HCT116 (cell line): ENCODE measurements around the gene NTSR1. TPM values are rescaled to one million over a fixed set of nuclear protein-coding genes. Genes with fewer than 3 reads are reported as not detected.

Experiments used
- ATAC-seq: fragments of 200-7000 bp; cut with Tn5 transposase; 2 replicates; pipeline ENCODE4 v1.9.1; 2020; ENCODE audit warnings: mild to moderate bottlenecking, moderate library complexity
- BruUV-seq: library from RNA; stranded (reverse); fragments of 400-500 nt; replicated peaks from 2 replicates; lab custom pipeline; 2021; lab: Mats Ljungman, UMichigan
- CTCF ChIA-PET: fragments of 300-600 bp; sonication (Branson Sonifier 250); formaldehyde crosslinking; loops from one replicate; lab custom pipeline; 2021; ENCODE audit warnings: antibody characterized with exemption; lab: Charles Lee
- POLR2A ChIA-PET: fragments of 300-600, 350-600 bp; sonication (Branson Sonifier 250); formaldehyde crosslinking; loops from one replicate; lab custom pipeline; 2021; ENCODE audit warnings: antibody characterized with exemption; lab: Charles Lee
- RAD21 ChIA-PET, 2 experiments: fragments of 300-600 bp; sonication (Branson Sonifier 250); formaldehyde crosslinking; loops; one replicate each; lab custom pipeline; 2023; ENCODE audit warnings: low total read pairs in 2 of 2; ENCODE audit not compliant: uncharacterized antibody in 2 of 2, unreplicated experiment in 2 of 2, low non-redundant PET in 1 of 2; lab: Charles Lee
- DNase-seq: peaks from one replicate; pipeline ENCODE4 v3.0.0-alpha.2; 2010; ENCODE audit warnings: low read depth, low spot score
- H2AFZ ChIP-seq: fragments of 200-600 bp; shearing (Covaris generic), sonication (generic); 2 replicates; pipeline ENCODE4 v1.6.1; 2017; ENCODE audit warnings: low read depth, mixed run types, mixed read lengths, antibody characterized with exemption, low read length; ENCODE audit not compliant: poor library complexity, severe bottlenecking
- H3K27ac ChIP-seq: 2 replicates; pipeline ENCODE4 v1.5.1; 2012; ENCODE audit warnings: low read depth, low read length
- H3K27me3 ChIP-seq: fragments of 200-600 bp; sonication (generic); 2 replicates; pipeline ENCODE4 v1.6.1; 2016; ENCODE audit warnings: mixed run types, low read length, mixed read lengths; ENCODE audit not compliant: insufficient read depth
- H3K36me3 ChIP-seq, 2 experiments: fragments of 200-500 bp in 1 of 2; fragments of 200-600 bp in 1 of 2; sonication (Bioruptor generic) in 1 of 2; sonication (generic) in 1 of 2; 2 replicates each; pipeline versions ENCODE4 v1.5.1 to v1.6.1; 2014 to 2016; ENCODE audit warnings: low read length in 2 of 2, inconsistent platforms in 1 of 2, mixed read lengths in 1 of 2, mixed run types in 1 of 2; ENCODE audit not compliant: insufficient read depth in 2 of 2, control insufficient read depth in 1 of 2
- H3K4me1 ChIP-seq, 2 experiments: fragments of 200-600 bp in 1 of 2; sonication (generic) in 1 of 2; 2 replicates each; pipeline versions ENCODE4 v1.5.1 to v1.6.1; 2012 to 2017; ENCODE audit warnings: low read length in 2 of 2, inconsistent platforms in 1 of 2, mild to moderate bottlenecking in 1 of 2, mixed read lengths in 1 of 2, mixed run types in 1 of 2, moderate library complexity in 1 of 2; ENCODE audit not compliant: insufficient read depth in 2 of 2, control insufficient read depth in 1 of 2
- H3K4me2 ChIP-seq: fragments of 200-600 bp; sonication (generic); 2 replicates; pipeline ENCODE4 v1.6.1; 2017; ENCODE audit warnings: mixed run types, low read length, mixed read lengths
- H3K4me3 ChIP-seq, 2 experiments: fragments of 200-600 bp in 1 of 2; sonication (generic) in 1 of 2; replicated peaks in 1 of 2; 2 replicates each; pipeline ENCODE4 v1.5.1; 2011 to 2016; ENCODE audit warnings: low read length in 2 of 2, control low read depth in 1 of 2, low read depth in 1 of 2, mild to moderate bottlenecking in 1 of 2, mixed read lengths in 1 of 2, mixed run types in 1 of 2
- H3K79me2 ChIP-seq: fragments of 200-600 bp; sonication (generic); 2 replicates; pipeline ENCODE4 v1.6.1; 2017; ENCODE audit warnings: mild to moderate bottlenecking, mixed run types, low read length, moderate library complexity, mixed read lengths; ENCODE audit not compliant: insufficient read depth
- H3K9ac ChIP-seq: fragments of 200-600 bp; sonication (generic); 2 replicates; pipeline ENCODE4 v1.6.1; 2016; ENCODE audit warnings: low read length, mixed read lengths
- H3K9me2 ChIP-seq: fragments of 200-600 bp; sonication (generic), shearing (Covaris generic); 2 replicates; pipeline ENCODE4 v1.6.1; 2017; ENCODE audit warnings: mixed run types, mild to moderate bottlenecking, moderate library complexity; ENCODE audit not compliant: insufficient read depth
- H3K9me3 ChIP-seq, 2 experiments: fragments of 200-500 bp in 1 of 2; fragments of 200-600 bp in 1 of 2; sonication (Bioruptor generic) in 1 of 2; sonication (generic) in 1 of 2; 2 replicates each; pipeline ENCODE4 v1.6.1; 2014 to 2017; ENCODE audit warnings: low read length in 2 of 2, mixed read lengths in 2 of 2, inconsistent platforms in 1 of 2, low read depth in 1 of 2, mild to moderate bottlenecking in 1 of 2, mixed run types in 1 of 2, moderate library complexity in 1 of 2; ENCODE audit not compliant: control insufficient read depth in 1 of 2, insufficient read depth in 1 of 2
- H4K20me1 ChIP-seq: fragments of 200-600 bp; sonication (generic), shearing (Covaris generic); 2 replicates; pipeline ENCODE4 v1.6.1; 2017; ENCODE audit warnings: mixed run types, mild to moderate bottlenecking, moderate library complexity; ENCODE audit not compliant: insufficient read depth
- ATF3 ChIP-seq: IDR thresholded peaks from 2 replicates; pipeline ENCODE4 v1.6.1; 2012
- CBX3 ChIP-seq: IDR thresholded peaks from 2 replicates; pipeline ENCODE4 v1.6.1; 2012; ENCODE audit warnings: low read depth
- CEBPB ChIP-seq: IDR thresholded peaks from 2 replicates; pipeline ENCODE4 v1.6.1; 2012; ENCODE audit warnings: low read depth
- CTCF ChIP-seq, 3 experiments: fragments of 200-600 bp in 1 of 3; sonication (generic) in 1 of 3; IDR thresholded peaks in 2 of 3; conservative IDR thresholded peaks in 1 of 3; 2 replicates each; pipeline ENCODE4 v1.5.1; 2012 to 2017; ENCODE audit warnings: low read depth in 2 of 3, low read length in 2 of 3, antibody characterized with exemption in 1 of 3, borderline replicate concordance in 1 of 3, control low read depth in 1 of 3, mild to moderate bottlenecking in 1 of 3, mixed read lengths in 1 of 3, mixed run types in 1 of 3, moderate library complexity in 1 of 3; ENCODE audit not compliant: insufficient read depth in 1 of 3
- ELF1 ChIP-seq: IDR thresholded peaks from 2 replicates; pipeline ENCODE4 v1.6.1; 2012; ENCODE audit warnings: low read depth, borderline replicate concordance
- EZH2 ChIP-seq: fragments of 200-600 bp; sonication (generic); IDR thresholded peaks from 2 replicates; pipeline ENCODE4 v1.6.1; 2017; ENCODE audit warnings: antibody characterized with exemption, mixed run types
- JUND ChIP-seq: IDR thresholded peaks from 2 replicates; pipeline ENCODE4 v1.6.1; 2012
- MAX ChIP-seq: IDR thresholded peaks from 2 replicates; pipeline ENCODE4 v1.6.1; 2012
- POLR2A ChIP-seq: IDR thresholded peaks from 2 replicates; pipeline ENCODE4 v1.7.0; 2011; ENCODE audit warnings: borderline replicate concordance; ENCODE audit not compliant: insufficient read depth, insufficient read length; ENCODE audit errors: extremely low read depth
- POLR2AphosphoS5 ChIP-seq: IDR thresholded peaks from 2 replicates; pipeline ENCODE4 v1.6.1; 2011; ENCODE audit warnings: mild to moderate bottlenecking, low read depth, low read length, moderate library complexity
- SIN3A ChIP-seq: IDR thresholded peaks from 2 replicates; pipeline ENCODE4 v1.6.1; 2012; ENCODE audit warnings: low read depth
- SP1 ChIP-seq: IDR thresholded peaks from 2 replicates; pipeline ENCODE4 v1.6.1; 2012; ENCODE audit warnings: low read depth
- TCF7L2 ChIP-seq: IDR thresholded peaks from 2 replicates; pipeline ENCODE4 v1.7.0; 2011; ENCODE audit warnings: borderline replicate concordance, inconsistent platforms; ENCODE audit not compliant: insufficient read depth, insufficient read length; ENCODE audit errors: extremely low read depth
- ZBTB33 ChIP-seq: IDR thresholded peaks from 2 replicates; pipeline ENCODE4 v1.6.1; 2011; ENCODE audit warnings: mild to moderate bottlenecking, low read length, moderate library complexity; ENCODE audit not compliant: insufficient replicate concordance; ENCODE audit errors: extremely low read depth
- ZFX ChIP-seq: fragments of 450-650 bp; IDR thresholded peaks from 2 replicates; pipeline ENCODE4 v1.6.1; 2017
- ZNF274 ChIP-seq: fragments of 200-500 bp; sonication (Bioruptor generic); IDR thresholded peaks from 2 replicates; pipeline ENCODE4 v1.6.1; 2014; ENCODE audit warnings: mild to moderate bottlenecking, low read depth, low read length, inconsistent platforms
- intact Hi-C: fragments of 100-400 bp; cut with micrococcal nuclease; formaldehyde crosslinking; loops from 2 replicates; pipeline ENCODE4 v1.10.0; 2022
- total RNA-seq: library from RNA; stranded (reverse); gene quantifications from one replicate; pipeline ENCODE4 v1.2.1, GENCODE V29; 2021; ENCODE audit not compliant: unreplicated experiment

Gene NTSR1
- total RNA-seq, 1 experiment from 2014 or later, result 187 TPM

- TF ChIP-seq SP1 (no peak), POLR2AphosphoS5 (no peak), ELF1 (no peak)
- no peaks in the 10 kb centered on the region for H3K36me3 ChIP-seq
- no peak overlapping the region for H3K4me3 ChIP-seq
- ATAC-seq, result no peak
- H3K9me2 ChIP-seq, result no peaks in the 10 kb centered on the region
- H3K9ac ChIP-seq, result no peak overlapping the region
- H3K27ac ChIP-seq, result no peak overlapping the region
- ChIA-PET RAD21 (no interaction called here), POLR2A (no interaction called here), CTCF (no interaction called here)
- H3K4me2 ChIP-seq, result no peak overlapping the region
- no TSS peak for BruUV-seq
- no peaks in the 10 kb centered on the region for H3K9me3 ChIP-seq
- H3K27me3 ChIP-seq, result no peaks in the 10 kb centered on the region
- no peaks in the 10 kb centered on the region for H4K20me1 ChIP-seq
- DNase-seq, result no peak
- H3K4me1 ChIP-seq, result peaks cover 0 to 17% of the 10 kb centered on the region in 2 experiments; a peak in 2 of 4 replicates
- intact Hi-C loops, result no loop called here
- H3K79me2 ChIP-seq, result no peaks in the 10 kb centered on the region
- H2AFZ ChIP-seq, result no peak overlapping the region
These were observed 12.1 kb upstream of the NTSR1 start for GRCh38 chr20:62696434-62696957.

GRCh38 chr20:62696989-62697388 lies 11.6 kb upstream of the NTSR1 start:
- H3K4me2 ChIP-seq, result no peak overlapping the region
- H3K9ac ChIP-seq, result no peak overlapping the region
- no peaks in the 10 kb centered on the region for H4K20me1 ChIP-seq
- ATAC-seq (no peak), DNase-seq (no peak)
- H3K27ac ChIP-seq, result no peak overlapping the region
- ChIA-PET CTCF (no interaction called here), RAD21 (no interaction called here), POLR2A (no interaction called here)
- BruUV-seq, result no TSS peak
- H3K9me3 ChIP-seq, result no peaks in the 10 kb centered on the region
- no peak overlapping the region for H3K4me3 ChIP-seq
- no peaks in the 10 kb centered on the region for H3K27me3 ChIP-seq
- no peaks in the 10 kb centered on the region for H3K36me3 ChIP-seq
- H3K9me2 ChIP-seq, result no peaks in the 10 kb centered on the region
- intact Hi-C loops, result no loop called here
- H2AFZ ChIP-seq, result no peak overlapping the region
- H3K4me1 ChIP-seq, result peaks cover 0 to 21% of the 10 kb centered on the region in 2 experiments; a peak in 2 of 4 replicates
- H3K79me2 ChIP-seq, result no peaks in the 10 kb centered on the region
- no peak for TF ChIP-seq CBX3
- TF ChIP-seq ZNF274, result no peak
- TF ChIP-seq MAX, result no peak
- TF ChIP-seq ATF3, result no peak
- no peak for TF ChIP-seq CEBPB
- TF ChIP-seq ZFX, result no peak
- TF ChIP-seq EZH2, result no peak
- no peak for TF ChIP-seq ELF1
- TF ChIP-seq TCF7L2, result no peak
- TF ChIP-seq POLR2A, result no peak
- no peak for TF ChIP-seq SIN3A
- TF ChIP-seq ZBTB33, result no peak
- TF ChIP-seq JUND, result no peak
- no peak for TF ChIP-seq CTCF (IDR thresholded peaks at IDR 0.05 in 2 of 3, conservative IDR thresholded peaks at IDR 0.05 in 1 of 3; ENCODE audit: borderline replicate concordance in 1 of 3, insufficient read depth in 1 of 3, low read depth in 2 of 3, low read length in 2 of 3)
